C1 segment of cervical spinal cord (tissue), 14 donors: ENCODE results near the gene TMSB10.
"Not testable (repeated sequence)": the region's sequence is repeated elsewhere in the genome, so short reads cannot be mapped to it uniquely, and the experiment has no call there.

ENCODE experiments used
- DNase-seq, 14 donors: peaks; one replicate each; lab custom pipeline; 2025; lab: John Stamatoyannopoulos, UW

TMSB10 gene

GRCh38 chr2:84905181-84906107, at the start of gene TMSB10:
Gene TMSB10 (plus strand): TSS chr2:84905656.
- peak in 12 of 14 donors; percentile 39 to 76 (median 59) for DNase-seq

DNA sequence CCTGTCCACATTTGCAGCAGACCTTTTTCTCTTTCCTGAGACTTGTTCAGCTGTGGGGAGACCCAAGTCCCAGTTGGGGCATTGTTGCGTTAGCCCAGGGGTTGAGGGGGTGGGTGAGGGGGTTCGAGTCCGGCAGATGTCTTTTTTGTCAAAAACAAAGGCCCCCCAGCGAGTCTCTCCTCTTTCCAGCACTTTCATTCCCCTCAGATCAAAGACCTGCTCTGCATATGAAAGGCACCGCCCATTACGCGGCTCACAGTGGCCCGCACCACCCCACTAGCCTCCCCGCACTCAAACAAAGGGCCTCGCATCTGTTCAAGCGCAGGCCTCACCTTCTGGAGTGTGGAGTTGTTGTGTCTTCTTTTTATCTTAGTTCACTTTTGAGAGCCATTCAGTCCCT, 49.7 kb upstream of the TMSB10 start:
- DNase-seq = no peak

- DNase-seq = no peak
These were observed 48.7 kb upstream of the TMSB10 start for GRCh38 chr2:84856787-84857186.

GRCh38 chr2:84857566-84857965, 47.9 kb upstream of the TMSB10 start:
- no peak for DNase-seq

DNA sequence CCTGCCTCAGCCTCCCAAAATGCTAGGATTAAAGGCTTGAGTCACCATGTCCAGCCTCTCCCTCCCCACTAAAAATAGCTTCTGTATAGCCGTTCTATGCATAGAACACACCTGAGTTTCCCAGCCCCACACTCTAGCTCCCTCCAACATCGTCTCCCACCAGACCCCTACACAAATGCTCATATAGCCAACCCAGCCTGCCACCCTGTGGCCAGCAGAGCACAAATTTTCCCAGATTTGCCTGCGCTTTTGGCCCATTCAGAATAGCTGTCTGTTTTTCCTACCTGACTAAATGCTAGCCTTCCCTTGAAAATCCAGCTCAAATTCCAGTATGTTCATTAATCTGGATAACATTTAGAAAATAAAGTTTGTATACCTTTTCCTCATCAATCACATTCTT, 47.3 kb upstream of the TMSB10 start:
- no peak for DNase-seq

GRCh38 chr2:84858937-84859336, 46.5 kb upstream of the TMSB10 start:
- no peak for DNase-seq

DNA sequence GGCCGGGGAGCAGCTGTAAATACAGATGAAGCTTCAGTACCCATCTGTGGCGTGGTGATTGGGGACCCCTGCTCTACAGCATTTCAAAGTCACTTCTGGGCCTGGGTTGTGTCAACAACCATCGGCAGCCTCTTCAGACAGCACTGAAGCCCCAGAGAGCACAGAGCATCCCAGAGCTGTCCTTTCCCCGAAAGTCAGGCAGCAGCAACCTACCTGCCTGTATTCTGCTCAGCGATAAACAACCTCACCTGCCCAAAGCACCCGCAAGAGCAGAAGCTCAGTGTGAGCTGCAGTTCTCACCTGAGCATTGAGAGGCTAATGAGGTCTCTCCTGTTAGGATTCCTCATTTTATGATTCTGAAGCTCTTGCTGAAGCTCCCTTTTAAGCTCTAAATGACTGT, 43.9 kb upstream of the TMSB10 start:
- no peak for DNase-seq

DNA sequence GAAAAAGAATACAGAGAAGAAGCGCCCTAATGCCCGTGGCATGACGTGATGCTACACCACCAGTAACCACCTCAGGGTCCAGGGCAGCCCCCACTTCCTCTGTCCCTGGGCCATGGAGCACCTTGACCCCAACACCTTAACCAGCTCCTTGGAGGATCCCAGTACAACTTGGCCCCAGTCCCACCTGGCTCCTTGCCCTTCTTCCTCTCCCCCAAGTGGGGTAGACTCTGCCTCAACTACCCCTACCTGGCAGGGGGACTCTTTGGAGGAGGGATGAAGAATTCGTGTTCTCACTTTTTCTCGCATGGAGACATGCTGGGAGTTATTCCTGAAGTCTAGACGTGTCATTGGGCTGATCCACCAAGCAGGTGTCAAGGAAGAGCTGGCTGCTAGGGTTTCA, 43.5 kb upstream of the TMSB10 start:
- DNase-seq = no peak

GRCh38 chr2:84865181-84865783, 40.2 kb upstream of the TMSB10 start:
- peak in 1 of 14 donors; percentile 17 for DNase-seq

DNA sequence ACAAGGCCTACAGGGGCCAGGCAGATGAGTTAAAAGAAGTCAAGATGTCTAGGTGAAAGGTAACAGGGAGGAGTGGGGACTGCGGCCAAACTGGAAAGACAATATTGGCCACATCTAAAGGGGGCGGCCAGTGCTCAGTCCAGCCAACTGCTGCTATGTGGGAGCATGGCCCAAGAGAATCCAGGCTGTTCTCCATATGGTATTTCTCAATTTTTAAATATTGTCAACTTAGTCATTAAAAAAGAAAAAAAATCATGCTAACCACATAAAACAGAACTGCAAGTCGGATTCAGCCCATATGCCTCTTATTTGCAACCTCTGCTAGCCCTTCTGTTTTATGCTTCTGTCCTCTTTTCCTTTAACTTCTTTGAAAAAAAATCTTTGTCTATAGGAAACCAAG, 39.3 kb upstream of the TMSB10 start:
- DNase-seq = no peak

- not testable (repeated sequence) for DNase-seq
These were observed 37.1 kb upstream of the TMSB10 start for GRCh38 chr2:84868327-84868726.

DNA sequence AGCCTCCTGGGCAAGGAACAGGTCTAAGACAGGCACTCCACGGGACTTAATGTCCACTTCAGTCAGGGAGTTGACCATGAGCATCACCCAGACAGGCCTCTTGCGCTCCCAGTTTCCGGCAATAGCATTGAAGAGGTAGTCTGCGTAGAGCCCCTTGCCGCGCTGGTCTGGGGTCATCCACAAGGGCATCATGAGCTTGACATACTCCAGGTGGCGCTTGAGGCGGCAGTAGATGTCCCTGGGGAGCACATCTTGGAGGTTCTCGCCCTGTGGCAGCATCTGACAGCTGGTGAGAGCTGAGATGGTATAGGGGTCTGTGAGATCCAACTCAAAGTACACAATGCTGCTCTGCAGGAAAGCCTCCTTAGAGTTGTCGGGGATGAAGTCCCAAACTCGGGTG, 35.1 kb upstream of the TMSB10 start:
- DNase-seq = no peak

DNA sequence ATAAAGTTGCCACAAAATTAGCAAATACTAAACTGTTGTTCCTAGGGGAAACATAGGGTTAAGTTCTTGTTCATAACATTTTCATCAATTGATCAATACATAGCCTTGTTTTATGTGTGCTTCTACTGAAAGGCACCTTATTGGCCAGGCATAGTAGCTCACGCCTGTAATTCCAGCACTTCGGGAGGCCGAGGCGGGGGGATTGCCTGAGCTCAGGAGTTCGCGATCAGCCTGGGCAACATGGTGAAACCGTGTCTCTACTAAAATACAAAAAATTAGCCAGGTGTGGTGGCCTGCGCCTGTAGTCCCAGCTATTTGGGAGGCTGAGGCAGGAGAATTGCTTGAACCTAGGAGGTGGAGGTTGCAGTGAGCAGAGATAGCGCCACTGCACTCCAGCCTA, 32.8 kb upstream of the TMSB10 start:
- DNase-seq = not testable (repeated sequence)

DNA sequence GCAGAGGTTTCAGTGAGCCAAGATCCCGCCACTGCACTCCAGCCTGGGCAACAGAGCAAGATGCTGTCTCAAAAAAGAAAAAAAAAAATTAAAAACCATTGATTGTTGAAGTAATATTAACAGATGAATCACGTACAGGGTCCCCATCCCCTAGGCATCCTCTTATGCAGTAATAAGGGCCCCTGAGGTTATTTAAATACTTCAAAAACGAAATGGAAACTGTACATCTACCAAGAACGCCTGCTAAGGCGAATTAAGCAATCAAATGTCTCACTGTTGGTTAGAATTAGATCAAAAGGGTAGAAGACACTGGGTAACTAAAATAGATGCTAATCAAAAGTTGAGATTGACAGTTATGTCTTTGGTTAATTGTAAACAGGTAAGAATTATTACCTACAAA, 32.1 kb upstream of the TMSB10 start:
- no peak for DNase-seq

DNA sequence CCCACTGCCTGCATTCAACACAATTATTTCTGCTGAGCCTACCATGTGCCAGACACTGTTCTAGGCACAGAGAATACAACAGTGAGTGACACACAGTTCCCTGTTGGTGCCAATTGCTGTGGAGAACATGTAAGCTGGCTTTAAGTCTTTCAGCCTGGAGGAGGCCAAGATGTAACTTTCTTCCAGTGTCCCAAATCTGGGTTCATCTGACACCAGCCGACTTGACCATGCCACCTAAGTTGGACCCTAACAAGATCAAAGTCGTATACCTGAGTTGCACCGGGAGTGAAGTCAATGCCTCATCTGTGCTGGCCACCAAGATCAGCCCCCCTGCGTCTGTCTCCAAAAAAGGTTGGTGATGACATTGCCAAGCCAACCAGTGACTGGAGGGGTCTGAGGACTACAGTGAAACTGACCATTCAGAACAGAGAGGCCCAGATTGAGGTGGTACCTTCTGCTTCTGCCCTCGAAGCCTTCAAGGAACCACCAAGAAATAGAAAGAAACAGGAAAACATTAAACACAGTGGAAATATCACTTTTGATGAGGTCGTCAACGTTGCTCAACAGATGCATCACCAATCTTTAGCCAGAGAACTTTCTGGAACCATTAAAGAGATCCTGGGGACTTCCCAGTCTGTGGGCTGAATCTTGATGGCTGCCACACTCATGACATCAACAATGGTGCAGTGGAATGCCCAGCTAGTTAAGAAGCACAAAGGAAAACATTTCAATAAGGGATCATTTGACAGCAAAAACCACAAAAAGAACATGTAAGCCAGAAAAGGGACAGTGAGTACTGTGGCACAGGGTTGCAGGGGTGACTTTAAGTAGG, 30.9 kb upstream of the TMSB10 start:
- no peak for DNase-seq

GRCh38 chr2:84875213-84875560, 30.3 kb upstream of the TMSB10 start:
- DNase-seq = no peak

DNA sequence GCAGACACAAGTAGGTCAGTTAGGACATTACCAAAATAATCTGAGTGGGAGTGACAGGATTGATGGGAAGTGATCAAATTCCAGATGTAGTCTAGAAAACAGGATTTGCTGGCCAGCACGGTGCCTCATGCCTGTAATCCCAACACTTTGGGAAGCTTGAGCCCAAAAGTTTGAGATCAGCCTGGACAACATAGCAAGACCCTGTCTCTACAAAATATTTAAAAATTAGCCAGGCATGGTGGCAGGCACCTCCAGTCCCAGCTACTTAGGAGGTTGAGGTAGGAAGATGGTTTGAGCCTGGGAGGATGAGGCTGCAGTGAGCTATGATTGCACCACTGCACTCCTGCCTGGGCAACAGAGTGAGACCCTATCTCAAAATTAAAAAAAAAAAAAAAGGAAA, 29.8 kb upstream of the TMSB10 start:
- not testable (repeated sequence) for DNase-seq

DNA sequence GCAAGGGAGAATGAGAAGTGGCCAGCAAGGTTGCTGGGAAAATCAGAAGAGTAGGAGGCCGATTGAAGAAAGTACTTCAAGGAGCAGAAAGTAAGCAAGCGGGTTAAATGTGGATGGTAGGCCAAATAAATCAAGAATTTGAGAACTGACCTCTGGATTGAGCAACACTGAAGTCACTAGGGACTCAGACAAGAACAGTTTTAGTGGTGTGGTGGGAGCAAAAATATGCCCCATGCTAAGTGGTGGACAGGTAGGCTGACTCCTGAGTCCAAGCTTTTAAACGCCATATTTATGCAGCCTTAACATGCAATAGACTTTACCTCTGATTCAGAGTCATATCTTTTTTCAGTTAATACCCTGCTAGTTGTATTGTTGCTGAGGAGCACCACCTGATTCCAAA, 29.1 kb upstream of the TMSB10 start:
- DNase-seq = no peak

DNA sequence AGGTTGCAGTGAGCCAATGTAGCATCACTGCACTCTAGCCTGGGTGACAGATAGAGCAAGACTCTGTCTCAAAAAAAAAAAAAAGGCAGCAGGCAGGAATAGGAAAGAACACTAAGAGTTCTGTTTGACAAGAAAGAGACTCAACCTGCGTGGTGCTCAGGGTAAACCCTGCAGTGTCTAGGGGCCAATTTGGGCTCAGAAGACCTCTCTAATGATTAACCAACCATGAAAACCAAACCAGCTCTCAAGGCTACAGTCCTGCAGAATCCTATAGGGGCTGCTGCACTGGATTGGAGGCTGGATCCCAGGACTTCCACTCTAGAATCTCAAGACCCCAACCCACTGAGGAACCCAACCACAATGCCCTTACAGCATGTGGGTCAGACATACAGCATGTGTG, 27.0 kb upstream of the TMSB10 start:
- no peak for DNase-seq

DNA sequence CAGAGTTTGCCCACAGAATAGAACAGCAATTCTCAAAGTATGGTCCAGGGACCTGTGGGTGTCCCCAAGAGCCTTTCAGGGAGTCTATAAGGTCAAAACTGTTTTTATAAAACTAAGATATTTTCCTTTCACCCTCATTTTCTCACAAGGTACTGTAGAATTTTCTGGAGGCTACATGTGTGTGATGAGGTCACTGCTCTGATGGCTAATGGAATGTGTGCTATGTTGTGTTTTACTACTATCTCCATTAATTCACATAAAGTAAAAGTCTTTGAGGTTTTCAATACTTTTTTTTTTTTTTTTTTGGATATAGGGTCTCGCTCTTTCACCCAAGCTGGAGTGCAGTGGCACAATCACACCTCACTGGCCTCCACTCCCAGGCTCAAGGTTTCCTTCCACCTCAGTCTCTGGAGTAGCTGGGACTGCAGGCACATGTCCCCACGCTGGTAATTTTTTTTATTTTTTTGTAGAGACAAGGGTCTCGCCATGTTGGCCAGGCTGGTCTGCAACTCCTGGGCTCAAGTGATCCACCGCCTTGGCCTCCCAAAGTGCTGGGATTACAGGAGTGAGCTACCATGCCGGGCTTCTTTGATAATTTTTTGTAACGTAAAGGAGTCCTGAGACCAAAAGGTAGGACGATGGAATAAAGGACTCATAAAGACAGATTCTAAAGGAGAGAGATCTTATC, 26.4 kb upstream of the TMSB10 start:
- DNase-seq = no peak

DNA sequence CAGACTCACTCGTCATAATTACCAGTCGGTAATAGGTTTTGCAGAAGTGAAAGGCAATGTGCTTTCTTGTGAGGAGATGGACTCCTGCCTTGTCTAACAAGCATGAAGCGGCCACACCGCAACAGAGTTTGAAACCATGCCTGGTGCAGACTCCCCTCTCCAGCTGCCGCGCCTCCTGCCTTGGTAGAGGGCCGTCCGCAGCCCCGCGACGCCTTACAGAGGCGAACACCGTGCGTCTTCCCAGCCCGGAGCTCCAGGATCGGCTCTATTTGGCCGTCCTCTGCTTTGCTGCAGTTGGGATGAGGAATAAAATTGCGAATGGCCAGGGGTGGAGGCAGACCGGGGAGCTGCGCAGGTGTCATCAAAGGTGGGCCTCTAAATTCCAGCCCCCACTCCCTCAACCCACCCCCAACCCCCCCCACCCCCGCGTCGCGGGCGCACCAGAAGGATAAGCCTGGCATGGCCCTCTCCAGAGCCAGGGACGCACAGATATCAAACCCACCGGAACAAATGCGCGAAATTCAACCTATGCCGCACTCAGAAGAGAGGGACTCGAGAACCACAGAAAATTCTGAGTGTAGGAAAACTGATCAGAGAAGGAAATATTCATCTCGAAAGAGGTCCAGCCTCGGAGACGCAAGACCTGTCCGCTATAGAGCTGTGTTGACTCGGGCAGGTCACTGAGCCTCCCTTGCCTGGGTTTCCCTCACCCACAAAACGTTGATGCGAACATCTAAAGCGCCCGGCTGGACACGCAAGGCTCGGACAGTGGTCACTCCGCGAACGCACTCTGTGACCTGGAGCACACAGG, 25.7 kb upstream of the TMSB10 start:
- DNase-seq = no peak
